NCI-H2107 treated with DMSO at 0.1 percent for 48 hours (cell line): Measurements from ENCODE around the gene TAF4.
"Not testable (repeated sequence)": the region's sequence is repeated elsewhere in the genome, so short reads cannot be mapped to it uniquely, and the experiment has no call there.

ENCODE experiments used
- DNase-seq: peaks from one replicate; lab custom pipeline; 2025; ENCODE audit not compliant: unreplicated experiment; lab: John Stamatoyannopoulos, UW

Gene TAF4

DNA sequence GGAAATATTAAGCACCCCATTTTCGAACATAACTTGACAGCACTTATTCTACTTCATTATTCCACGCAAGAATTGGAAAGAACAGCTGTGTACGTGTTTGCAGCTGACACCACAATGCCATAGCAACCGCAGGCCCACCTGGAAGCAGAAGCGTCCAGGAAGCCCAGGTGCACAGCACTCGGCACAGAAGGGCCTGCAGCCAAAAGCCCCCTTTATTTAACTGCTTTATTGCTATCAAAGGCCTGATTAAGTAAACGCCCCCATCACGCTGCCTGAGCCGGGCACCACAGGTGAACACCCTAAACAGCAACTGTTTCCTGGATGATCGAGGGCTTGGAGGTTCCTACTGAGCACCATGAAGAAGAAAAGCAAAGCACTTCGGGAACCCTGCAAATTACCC is 6.3 kb downstream of the TAF4 start:
- DNase-seq, result no peak

DNA sequence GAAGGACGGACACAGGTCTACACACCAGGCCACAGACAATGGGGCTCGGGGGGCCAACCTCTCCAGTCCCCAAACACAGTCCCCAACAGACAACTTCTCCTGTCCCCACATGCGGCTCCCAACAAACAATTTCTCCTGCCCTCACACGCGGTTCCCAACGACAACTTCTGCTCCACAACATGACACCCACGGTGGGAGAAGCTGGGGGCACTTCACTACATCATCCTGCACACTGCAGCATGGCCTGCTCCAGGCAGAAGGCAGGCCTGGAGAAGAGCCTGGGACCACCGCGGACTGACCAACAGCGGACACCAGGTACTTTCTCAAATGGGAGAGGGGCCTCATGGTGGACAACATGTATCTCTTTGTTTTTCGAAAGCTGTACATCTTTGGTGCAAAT is 6.7 kb downstream of the TAF4 start:
- no peak for DNase-seq

- no peak for DNase-seq
Observed at GRCh38 chr20:62056975-62057374, 8.7 kb downstream of the TAF4 start.

GRCh38 chr20:62056377-62056776 is 9.3 kb downstream of the TAF4 start:
- DNase-seq, result no peak

DNA sequence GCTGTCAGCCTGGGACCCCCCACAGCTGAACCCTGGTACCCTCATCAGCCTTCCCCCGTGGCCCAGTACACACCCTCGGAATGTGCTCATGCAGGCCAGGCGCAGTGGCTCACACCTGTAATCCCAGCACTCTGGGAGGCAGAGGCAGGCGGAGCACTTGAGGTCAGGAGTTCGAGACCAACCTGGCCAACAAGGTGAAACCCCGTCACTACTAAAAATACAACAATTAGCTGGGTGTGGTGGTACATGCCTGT is 9.9 kb downstream of the TAF4 start:
- DNase-seq, result not testable (repeated sequence)

- DNase-seq, result no peak
Observed at GRCh38 chr20:62055106-62055861, 10.4 kb downstream of the TAF4 start.

DNA sequence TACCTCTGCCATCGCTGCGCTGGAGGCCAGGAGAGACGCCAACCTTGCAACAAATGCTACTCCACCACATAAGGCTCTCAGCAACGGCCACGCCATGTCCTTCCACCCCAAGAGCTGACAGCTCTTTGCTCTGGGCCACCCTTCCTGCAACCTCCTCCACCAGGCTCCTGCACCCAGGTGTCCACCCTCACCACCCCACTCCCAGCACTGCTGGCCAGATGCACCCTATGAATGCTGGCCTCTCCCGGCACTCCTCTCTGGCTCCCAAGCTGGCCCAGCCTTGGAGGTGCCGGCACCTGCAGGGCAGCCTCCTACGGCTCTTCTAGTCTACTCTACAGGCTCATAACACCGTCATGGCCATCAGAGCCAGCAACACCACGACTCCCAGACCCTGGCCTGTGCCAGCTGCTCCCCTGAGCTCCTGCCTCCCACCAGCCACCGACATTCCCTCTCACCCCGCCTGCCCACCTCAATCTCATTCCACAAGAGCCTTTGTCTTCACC is 11.2 kb downstream of the TAF4 start:
- no peak for DNase-seq

GRCh38 chr20:62053465-62054196 is 12.1 kb downstream of the TAF4 start:
- no peak for DNase-seq

DNA sequence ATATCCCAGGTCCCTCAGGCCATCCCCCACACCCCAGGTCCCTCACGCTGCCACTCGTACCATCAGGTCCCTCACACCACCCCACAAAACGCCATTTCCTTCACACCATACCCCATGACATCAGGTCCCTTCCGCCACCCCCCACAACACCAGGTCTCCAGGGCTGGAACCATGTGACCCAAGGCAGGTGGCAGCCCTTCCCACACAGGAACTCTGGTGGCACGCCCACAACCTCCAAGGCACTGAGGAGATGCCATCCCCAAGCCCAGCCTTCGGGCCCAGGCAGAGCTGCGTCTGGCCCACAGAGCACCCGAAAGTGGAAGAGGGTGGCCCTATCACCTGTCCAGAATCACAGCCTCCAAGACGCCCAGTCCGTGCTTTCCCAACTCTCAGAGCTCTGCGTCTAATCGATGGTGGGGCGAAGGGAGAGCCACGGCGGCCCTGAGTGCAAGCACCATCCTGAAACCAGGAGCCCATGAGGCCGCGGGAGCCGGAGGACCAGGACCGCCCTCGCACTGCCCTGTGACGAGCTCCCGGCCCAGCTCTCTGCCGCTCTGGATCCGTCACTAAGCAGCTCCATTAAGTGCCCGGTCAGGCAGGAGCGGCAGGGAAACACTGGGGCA is 12.7 kb downstream of the TAF4 start:
- no peak for DNase-seq

GRCh38 chr20:62052336-62052841 is 13.3 kb downstream of the TAF4 start:
- DNase-seq, result no peak

- DNase-seq, result no peak
Observed at GRCh38 chr20:62051546-62052255, 14.0 kb downstream of the TAF4 start.

GRCh38 chr20:62051144-62051543 is 14.5 kb downstream of the TAF4 start:
- no peak for DNase-seq

DNA sequence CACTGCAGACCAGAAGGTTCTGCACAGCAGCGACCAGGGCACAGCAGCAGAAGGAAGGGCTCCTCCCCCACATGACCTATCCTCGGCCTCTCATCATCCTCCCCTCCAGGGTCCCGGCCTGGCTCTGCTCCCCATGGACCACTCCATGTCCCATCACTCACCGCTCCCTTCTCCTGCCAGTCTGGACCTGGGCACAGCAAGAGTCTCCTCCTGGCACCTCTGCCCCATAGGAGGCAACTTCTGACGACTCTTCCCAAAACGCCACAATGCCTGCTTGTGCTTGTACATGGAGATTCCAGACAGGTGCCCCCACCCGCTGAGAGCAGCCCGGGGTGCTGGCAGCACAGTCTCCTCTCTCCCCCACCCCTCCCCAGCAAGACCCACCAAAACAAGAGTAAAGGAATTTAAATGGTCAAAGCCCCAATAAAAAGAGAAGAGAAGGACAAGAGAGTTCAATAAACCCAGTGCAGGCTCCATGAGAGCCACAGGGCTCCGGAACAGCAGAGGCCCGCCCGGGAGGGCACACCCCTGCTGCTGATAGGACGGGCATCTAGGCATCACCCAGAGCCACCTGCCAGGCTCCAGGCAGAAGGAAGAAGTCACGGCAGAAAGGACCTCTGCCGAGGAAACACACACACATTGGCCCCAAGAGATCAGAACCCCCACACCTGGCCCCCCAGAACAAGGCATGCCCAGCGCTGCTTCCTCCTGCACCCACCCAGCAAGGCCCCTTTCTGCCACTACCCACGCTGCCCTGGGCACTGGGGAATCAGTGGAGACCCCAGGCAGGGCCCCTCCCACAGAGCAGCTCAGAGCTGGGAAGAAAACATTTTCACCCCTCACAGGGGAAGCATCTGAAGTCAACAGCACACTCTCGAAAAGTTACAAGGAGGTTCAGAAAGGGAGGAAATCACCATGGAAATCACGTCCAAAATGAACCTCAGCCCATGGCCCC is 15.2 kb downstream of the TAF4 start:
- no peak for DNase-seq

DNA sequence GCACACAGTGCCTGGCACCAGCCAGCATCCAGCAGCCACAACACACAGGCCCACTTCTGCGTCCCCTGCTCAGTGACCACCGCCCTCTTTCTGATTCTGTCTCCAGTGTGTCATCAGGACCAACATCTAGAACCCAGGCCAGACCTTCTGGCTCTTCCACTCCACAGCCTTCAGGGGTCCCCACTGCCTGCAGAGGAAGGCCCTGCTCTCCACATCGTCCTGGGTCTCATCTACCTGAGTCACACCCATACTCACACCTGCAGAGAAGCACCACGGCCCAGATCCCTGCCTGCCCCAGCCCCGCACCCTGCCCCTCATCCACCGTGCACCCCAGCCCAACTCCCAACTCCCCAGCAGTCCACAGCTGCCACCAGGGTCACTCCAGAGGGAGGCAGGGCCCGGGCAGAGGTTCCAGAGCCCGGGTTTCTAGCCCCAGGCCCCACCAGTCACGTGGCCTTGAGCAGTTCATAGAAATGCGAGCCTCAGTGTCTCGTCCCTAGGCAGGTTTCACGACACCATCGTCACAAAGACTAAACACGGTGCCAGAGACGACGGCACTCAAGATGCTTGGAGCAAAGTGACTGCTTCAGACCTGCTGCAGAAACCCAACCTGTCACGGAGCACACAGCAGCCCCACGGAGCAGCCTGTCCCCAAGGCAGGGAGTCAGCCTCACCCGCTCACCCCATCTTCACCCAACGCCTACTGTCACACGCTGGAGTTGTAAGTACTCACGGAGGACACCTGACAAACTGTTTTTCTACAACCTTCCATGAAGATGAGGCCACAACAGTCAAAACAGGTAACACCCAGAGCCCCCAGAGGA is 16.1 kb downstream of the TAF4 start:
- DNase-seq, result no peak

DNA sequence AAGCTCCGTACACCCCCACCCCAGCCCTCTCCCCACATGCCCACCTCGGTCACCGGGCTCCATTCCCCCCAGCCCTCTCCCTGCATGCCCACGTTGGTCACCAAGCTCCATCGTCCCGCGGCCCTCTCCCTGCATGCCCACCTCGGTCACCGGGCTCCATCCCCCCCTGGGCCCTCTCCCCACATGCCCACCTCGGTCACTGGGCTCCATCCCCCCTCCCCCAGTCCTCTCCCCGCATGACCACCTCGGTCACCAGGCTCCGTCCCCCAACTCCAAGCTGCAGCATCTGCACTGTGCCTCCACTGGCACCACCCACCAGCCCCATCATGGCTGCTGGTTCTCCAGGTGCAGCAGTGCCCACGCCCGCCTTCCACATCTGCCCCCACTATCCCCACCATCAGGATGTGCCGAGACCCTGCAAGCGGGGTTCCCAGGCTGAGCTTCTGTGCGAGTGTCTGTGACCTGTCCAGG is 16.8 kb downstream of the TAF4 start:
- DNase-seq, result no peak

GRCh38 chr20:62048346-62048761 is 17.3 kb downstream of the TAF4 start:
- DNase-seq, result no peak

- no peak for DNase-seq
Observed at GRCh38 chr20:62047666-62048345, 17.9 kb downstream of the TAF4 start.

DNA sequence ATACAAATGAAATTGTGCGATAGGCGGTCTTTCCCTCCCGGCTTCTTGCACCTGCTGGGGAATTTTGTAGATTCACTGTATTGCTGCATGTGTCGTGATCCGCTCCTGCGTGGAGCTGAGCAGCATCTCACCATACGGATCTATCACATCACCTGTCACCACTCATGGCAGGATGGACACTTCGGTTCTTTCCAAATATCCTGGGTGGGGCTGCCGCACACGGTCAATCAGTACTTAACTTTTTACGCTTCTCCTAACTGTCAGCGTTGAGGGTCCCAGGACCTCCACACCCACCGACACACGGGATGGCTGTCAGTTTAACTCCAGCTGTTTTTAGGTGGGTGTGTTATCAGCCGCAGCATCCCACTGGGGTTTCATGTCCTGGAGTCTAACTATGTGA is 19.2 kb downstream of the TAF4 start:
- no peak for DNase-seq
